Sigmoid colon (tissue), 7 donors: Measurements from ENCODE around the gene SERPINB10. TPM values are rescaled to one million over a fixed set of nuclear protein-coding genes. Genes with fewer than 3 reads are reported as not detected.

Experiments
- DNase-seq: peaks from one replicate; pipeline ENCODE4 v3.0.0-alpha.2; 2019
- H3K27ac ChIP-seq, 4 donors: fragments of 200-600 bp; sonication (generic); one replicate each; pipeline ENCODE4 v1.5.1; 2016 to 2019; ENCODE audit warnings: mild to moderate bottlenecking in 1 of 4
- H3K27me3 ChIP-seq, 3 donors: fragments of 200-600 bp; sonication (generic); one replicate each; pipeline ENCODE4 v1.5.1; 2019; ENCODE audit warnings: mild to moderate bottlenecking in 1 of 3
- H3K36me3 ChIP-seq, 4 donors: fragments of 200-600 bp; sonication (generic); one replicate each; pipeline ENCODE4 v1.5.1; 2016 to 2019
- H3K4me1 ChIP-seq, 4 donors: fragments of 200-600 bp; sonication (generic); one replicate each; pipeline ENCODE4 v1.5.1; 2017 to 2019
- H3K4me3 ChIP-seq, 4 donors: fragments of 200-600 bp; sonication (generic); one replicate each; pipeline ENCODE4 v1.5.1; 2017 to 2019; ENCODE audit warnings: mild to moderate bottlenecking in 2 of 4, moderate library complexity in 1 of 4
- H3K9me3 ChIP-seq, 4 donors: fragments of 200-600 bp in 3 of 4; sonication (generic) in 3 of 4; one replicate each; pipeline versions ENCODE4 v1.5.1 to v1.6.1; 2013 to 2019
- CTCF ChIP-seq, 4 experiments: fragments of 450-650 bp in 3 of 4; fragments of 200-600 bp in 1 of 4; IDR thresholded peaks; one replicate each; pipeline ENCODE4 v1.5.1; 2016 to 2019; ENCODE audit warnings: antibody characterized with exemption in 4 of 4, mild to moderate bottlenecking in 3 of 4, moderate library complexity in 2 of 4
- EP300 ChIP-seq, 4 donors: sonication (generic); formaldehyde crosslinking; IDR thresholded peaks; one replicate each; pipeline ENCODE4 v1.6.1; 2017; ENCODE audit warnings: antibody characterized with exemption in 4 of 4
- POLR2A ChIP-seq, 2 donors: fragments of 450-650 bp; IDR thresholded peaks; one replicate each; pipeline ENCODE4 v1.6.1; 2016; ENCODE audit warnings: antibody characterized with exemption in 2 of 2, mild to moderate bottlenecking in 2 of 2, moderate library complexity in 2 of 2
- POLR2AphosphoS5 ChIP-seq, 4 donors: sonication (generic); formaldehyde crosslinking; IDR thresholded peaks; one replicate each; pipeline ENCODE4 v1.6.1; 2017; ENCODE audit warnings: antibody characterized with exemption in 4 of 4
- WGBS, 2 donors: extraction: QIAGEN DNeasy Blood & Tissue Kit; methylation state at CpG; one replicate each; pipeline ENCODE4 v1.1.7; 2013; 5-methylcytosine and 5-hydroxymethylcytosine counted together
- intact Hi-C: fragments of 100-400 bp; cut with DNase I; formaldehyde crosslinking; loops from one replicate; pipeline ENCODE4 v1.15.1; 2023
- polyA plus RNA-seq, 3 donors: library from polyadenylated mRNA; stranded (reverse); fragments of 200-250 nt; gene quantifications; one replicate each; pipeline ENCODE4 v1.2.3, GENCODE V29; 2013
- total RNA-seq, 4 donors: library from RNA; depleted of rRNA; stranded (reverse); fragments of >200 nt; gene quantifications; one replicate each; pipeline ENCODE4 v1.1.0, GENCODE V29; 2016
- donor health status: healthy with polysubstance abuse.
- donor health status: Bipolar disorder and iron deficiency.
- donor health status: healthy.

SERPINB10 gene
- total and polyA plus RNA-seq, 7 donors: 0.15 TPM; not detected in 6

DNA sequence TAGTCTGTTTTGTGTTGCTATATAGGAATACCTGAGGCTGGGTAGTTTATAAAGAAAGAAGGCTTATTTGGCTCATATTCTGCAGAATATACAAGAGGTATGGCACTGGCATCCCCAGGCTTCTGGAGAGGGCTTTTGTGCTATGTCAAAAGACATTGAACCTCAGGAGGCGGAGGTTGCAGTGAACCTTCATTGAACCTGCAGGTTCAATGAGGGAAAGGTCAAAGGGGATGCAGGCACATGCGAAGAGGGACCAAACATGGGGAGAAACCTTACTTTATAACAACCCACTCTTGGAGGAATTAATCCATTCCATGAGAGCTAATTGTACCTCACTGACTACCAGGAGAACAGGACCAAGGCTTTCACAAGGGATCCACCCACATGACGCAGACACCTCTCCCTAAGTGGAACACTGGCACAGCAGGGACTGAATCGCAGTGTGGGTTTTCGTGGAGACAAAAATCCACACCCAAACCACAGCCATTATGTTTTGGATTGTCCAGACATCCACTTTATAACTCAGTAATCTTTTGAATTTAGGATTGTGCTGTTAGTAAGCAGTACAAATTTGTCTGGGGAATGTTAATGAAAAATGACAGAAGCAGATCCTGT lies 58.1 kb downstream of the SERPINB10 start:
- Histone ChIP-seq H3K4me1 (peaks cover 0 to 8% (median 8%) of the 10 kb centered on the region in 4 donors), H3K27ac (no peak overlapping the region), H3K27me3 (no peaks in the 10 kb centered on the region), H3K36me3 (no peaks in the 10 kb centered on the region), H3K9me3 (no peaks in the 10 kb centered on the region), H3K4me3 (no peak overlapping the region)
- 92 to 95% methylated on average over 5 of the region's 5 CpGs for WGBS, 2 donors
- intact Hi-C loops: loop anchor here (10.0 kb wide), 1 partner anchor 1251 kb away; the partner anchor contains the start of gene PHLPP1
- TF ChIP-seq CTCF (IDR thresholded peaks at IDR 0.05): no peak
- TF ChIP-seq POLR2A (IDR thresholded peaks at IDR 0.05): no peak
- no peak for TF ChIP-seq EP300 (IDR thresholded peaks at IDR 0.05)
- no peak for TF ChIP-seq POLR2AphosphoS5 (IDR thresholded peaks at IDR 0.05)
- no peak for DNase-seq

GRCh38 chr18:63969942-63970808 lies 62.4 kb downstream of the SERPINB10 start, which contains the start of gene SERPINB8:
Gene SERPINB8, plus strand, starts transcription at chr18:63970081. Its CDS starts 8,228 bp downstream, at chr18:63978309.
- H3K27ac ChIP-seq: peak within 1 kb of the TSS; percentile 95 to 99 (median 98)
- H3K36me3 ChIP-seq: no peaks in the 10 kb centered on the region
- 0% methylated on average over 62 of the region's 62 CpGs for WGBS, 2 donors
- DNase-seq: peak; percentile 97
- TF ChIP-seq POLR2AphosphoS5 (IDR thresholded peaks at IDR 0.05) (peak; percentile 91 to 95 (median 94)), POLR2A (IDR thresholded peaks at IDR 0.05) (peak; percentile 83 to 87), EP300 (IDR thresholded peaks at IDR 0.05) (no peak), CTCF (IDR thresholded peaks at IDR 0.05) (no peak)
- peak within 1 kb of the TSS; percentile 65 to 97 (median 90) for H3K4me3 ChIP-seq
- H3K4me1 ChIP-seq: peaks cover 0 to 12% (median 8%) of the 10 kb centered on the region in 4 donors
- no peaks in the 10 kb centered on the region for H3K9me3 ChIP-seq
- intact Hi-C loops: loop anchor here (1.0 to 10.0 kb wide), 2 partner anchors 9 to 1255 kb away; partner anchors contain the start of gene PHLPP1
- H3K27me3 ChIP-seq: no peaks in the 10 kb centered on the region

DNA sequence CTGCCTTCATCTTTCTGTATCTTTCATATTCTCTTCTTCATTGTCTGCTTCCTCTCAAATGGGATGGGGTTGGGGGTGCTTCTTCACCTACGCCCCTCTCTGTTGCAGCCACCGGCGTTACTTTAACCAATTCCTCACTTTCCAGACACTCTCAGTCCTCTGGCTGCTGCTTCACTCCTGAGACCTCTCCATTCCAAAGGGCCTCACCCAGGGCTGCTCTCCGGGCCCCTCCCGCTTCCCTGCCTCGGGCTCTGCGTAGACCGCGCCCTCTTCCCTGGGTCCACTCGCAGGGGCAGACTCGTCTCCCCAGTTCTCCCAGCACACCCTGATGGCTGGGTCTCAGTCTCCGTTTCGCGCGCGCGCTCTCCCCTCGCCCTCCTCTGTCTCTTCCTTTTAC lies 63.0 kb downstream of the SERPINB10 start:
- intact Hi-C loops: loop anchor here (1.0 kb wide), 1 partner anchor 8 kb away; no protein-coding TSS in a partner anchor
- WGBS, 2 donors: 15 to 34% methylated on average over 18 of the region's 18 CpGs

More for the DNA sequence above, 63.0 kb downstream of the SERPINB10 start:
- DNase-seq: peak; percentile 69
- Histone ChIP-seq H3K27ac (peak overlapping the region; percentile 95 to 99 (median 98)), H3K36me3 (no peaks in the 10 kb centered on the region), H3K9me3 (no peaks in the 10 kb centered on the region), H3K4me3 (peak overlapping the region; percentile 65 to 97 (median 90)), H3K27me3 (no peaks in the 10 kb centered on the region), H3K4me1 (peaks cover 0 to 12% (median 8%) of the 10 kb centered on the region in 4 donors)
- TF ChIP-seq POLR2A (IDR thresholded peaks at IDR 0.05) (no peak), EP300 (IDR thresholded peaks at IDR 0.05) (no peak), CTCF (IDR thresholded peaks at IDR 0.05) (no peak), POLR2AphosphoS5 (IDR thresholded peaks at IDR 0.05) (no peak)
